Liver (tissue), 9 donors: Measurements from ENCODE around the gene CLIC3. TPM values are rescaled to one million over a fixed set of nuclear protein-coding genes. Genes with fewer than 3 reads are reported as not detected.

Source experiments
- DNase-seq: peaks from one replicate; pipeline ENCODE4 v3.0.0-alpha.2; 2017; ENCODE audit warnings: low spot score
- H3K27ac ChIP-seq, 2 donors: one replicate each; pipeline ENCODE4 v1.7.0; 2013; ENCODE audit warnings: inconsistent platforms in 2 of 2, low read length in 2 of 2, control low read depth in 1 of 2, low read depth in 1 of 2, mild to moderate bottlenecking in 1 of 2
- H3K27me3 ChIP-seq, 4 donors: one replicate each; pipeline versions ENCODE4 v1.6.1 to v1.7.0; 2013; ENCODE audit warnings: low read length in 3 of 4, inconsistent platforms in 1 of 4, mild to moderate bottlenecking in 1 of 4, moderate library complexity in 1 of 4; ENCODE audit not compliant: control insufficient read depth in 4 of 4, insufficient read depth in 4 of 4
- H3K36me3 ChIP-seq, 4 donors: one replicate each; pipeline versions ENCODE4 v1.6.1 to v1.7.0; 2013; ENCODE audit warnings: low read length in 3 of 4, mild to moderate bottlenecking in 3 of 4, low read depth in 1 of 4, moderate library complexity in 1 of 4; ENCODE audit not compliant: control insufficient read depth in 4 of 4, insufficient read depth in 3 of 4
- H3K4me1 ChIP-seq, 4 donors: one replicate each; pipeline versions ENCODE4 v1.6.1 to v1.7.0; 2013; ENCODE audit warnings: low read length in 3 of 4, mild to moderate bottlenecking in 3 of 4, moderate library complexity in 1 of 4; ENCODE audit not compliant: control insufficient read depth in 4 of 4, insufficient read depth in 4 of 4
- H3K4me3 ChIP-seq, 3 donors: one replicate each; pipeline versions ENCODE4 v1.6.1 to v1.7.0; 2013; ENCODE audit warnings: low read length in 3 of 3, control low read depth in 1 of 3, low read depth in 1 of 3, mild to moderate bottlenecking in 1 of 3
- H3K9ac ChIP-seq, 2 donors: one replicate each; pipeline ENCODE4 v1.7.0; 2013; ENCODE audit warnings: low read length in 2 of 2, mild to moderate bottlenecking in 2 of 2, moderate library complexity in 2 of 2, control low read depth in 1 of 2, low read depth in 1 of 2
- H3K9me3 ChIP-seq, 4 donors: one replicate each; pipeline versions ENCODE4 v1.6.1 to v1.7.0; 2013; ENCODE audit warnings: low read length in 3 of 4; ENCODE audit not compliant: control insufficient read depth in 4 of 4
- CTCF ChIP-seq: fragments of 150-350 bp; IDR thresholded peaks from 2 replicates; pipeline ENCODE4 v1.5.1; 2017; ENCODE audit warnings: improper control_type of control experiment, low read depth, low read length; ENCODE audit not compliant: missing input control
- EGR1 ChIP-seq, 2 donors: IDR thresholded peaks; 2 replicates each; pipeline ENCODE4 v1.6.1; 2016 to 2018; ENCODE audit warnings: antibody characterized with exemption in 2 of 2, low read depth in 2 of 2
- FOXA1 ChIP-seq: IDR thresholded peaks from 2 replicates; pipeline ENCODE4 v1.6.1; 2016; ENCODE audit warnings: antibody characterized with exemption
- FOXA2 ChIP-seq: IDR thresholded peaks from 2 replicates; pipeline ENCODE4 v1.6.1; 2016; ENCODE audit warnings: antibody characterized with exemption
- GABPA ChIP-seq, 2 donors: IDR thresholded peaks in 1 of 2; conservative IDR thresholded peaks in 1 of 2; 2 replicates each; pipeline ENCODE4 v1.6.1; 2016; ENCODE audit warnings: antibody characterized with exemption in 2 of 2, mild to moderate bottlenecking in 1 of 2, moderate library complexity in 1 of 2
- HNF4A ChIP-seq, 2 donors: conservative IDR thresholded peaks; 2 replicates each; pipeline ENCODE4 v1.6.1; 2016; ENCODE audit warnings: antibody characterized with exemption in 2 of 2, mild to moderate bottlenecking in 2 of 2
- HNF4G ChIP-seq: IDR thresholded peaks from 2 replicates; pipeline ENCODE4 v1.6.1; 2016; ENCODE audit warnings: antibody characterized with exemption
- JUND ChIP-seq, 2 donors: IDR thresholded peaks; 2 replicates each; pipeline ENCODE4 v1.6.1; 2016; ENCODE audit warnings: antibody characterized with exemption in 2 of 2
- MAX ChIP-seq: IDR thresholded peaks from 2 replicates; pipeline ENCODE4 v1.6.1; 2016; ENCODE audit warnings: antibody characterized with exemption
- NR2F2 ChIP-seq: IDR thresholded peaks from 2 replicates; pipeline ENCODE4 v1.6.1; 2016; ENCODE audit warnings: antibody characterized with exemption
- RAD21 ChIP-seq, 2 donors: IDR thresholded peaks; 2 replicates each; pipeline ENCODE4 v1.6.1; 2016; ENCODE audit warnings: antibody characterized with exemption in 2 of 2, mild to moderate bottlenecking in 2 of 2
- REST ChIP-seq: IDR thresholded peaks from 2 replicates; pipeline ENCODE4 v1.6.1; 2016; ENCODE audit warnings: antibody characterized with exemption, mild to moderate bottlenecking
- RXRA ChIP-seq, 2 donors: IDR thresholded peaks; 2 replicates each; pipeline ENCODE4 v1.6.1; 2017 to 2018; ENCODE audit warnings: antibody characterized with exemption in 2 of 2, mild to moderate bottlenecking in 1 of 2
- SP1 ChIP-seq: IDR thresholded peaks from 2 replicates; pipeline ENCODE4 v1.6.1; 2018; ENCODE audit warnings: antibody characterized with exemption, mild to moderate bottlenecking
- TAF1 ChIP-seq: conservative IDR thresholded peaks from 2 replicates; pipeline ENCODE4 v1.6.1; 2016; ENCODE audit warnings: antibody characterized with exemption, mild to moderate bottlenecking
- YY1 ChIP-seq: IDR thresholded peaks from 2 replicates; pipeline ENCODE4 v1.6.1; 2016; ENCODE audit warnings: antibody characterized with exemption, mild to moderate bottlenecking
- ZBTB33 ChIP-seq: IDR thresholded peaks from 2 replicates; pipeline ENCODE4 v1.6.1; 2016; ENCODE audit warnings: antibody characterized with exemption
- WGBS: extraction: QIAGEN DNeasy Blood & Tissue Kit; methylation state at CpG from one replicate; pipeline ENCODE4 v1.1.7; 2013; 5-methylcytosine and 5-hydroxymethylcytosine counted together
- polyA plus RNA-seq, 2 donors: library from polyadenylated mRNA; stranded (reverse) in 1 of 2; unstranded in 1 of 2; fragments of 200-250 nt in 1 of 2; fragments of >200 nt in 1 of 2; fragmentation: Nextera tagmentation in 1 of 2; extraction: Ambion mirVana in 1 of 2; gene quantifications; one replicate each; pipeline versions ENCODE4 v1.2.1 to v1.2.3, GENCODE V29; 2013 to 2015
- total RNA-seq, 2 donors: library from RNA; depleted of rRNA; stranded (reverse); fragments of >200 nt; gene quantifications; one replicate each; pipeline ENCODE4 v1.2.3, GENCODE V29; 2014
- donor health status: healthy.
- donor health status: healthy.
- donor health status: healthy.
- donor health status: healthy.
- donor health status: healthy.

CLIC3 gene
- total and polyA plus RNA-seq, 4 donors = 0.33 to 0.83 (median 0.40) TPM

GRCh38 chr9:137008312-137008711 is 11.9 kb upstream of the CLIC3 start (continued):
- TF ChIP-seq CTCF = no peak
- TF ChIP-seq MAX = no peak
- TF ChIP-seq GABPA (IDR thresholded peaks at IDR 0.05 in 1 of 2, conservative IDR thresholded peaks at IDR 0.05 in 1 of 2) = no peak

- peaks cover 0 to 19% (median 8%) of the 10 kb centered on the region in 4 donors for H3K36me3 ChIP-seq
- no peak overlapping the region for H3K27ac ChIP-seq
- H3K4me3 ChIP-seq = no peak overlapping the region
- TF ChIP-seq HNF4G = no peak
- no peak for TF ChIP-seq MAX
- TF ChIP-seq CTCF = no peak
- TF ChIP-seq GABPA (IDR thresholded peaks at IDR 0.05 in 1 of 2, conservative IDR thresholded peaks at IDR 0.05 in 1 of 2) = no peak
- TF ChIP-seq TAF1 = no peak
- TF ChIP-seq JUND (IDR thresholded peaks at IDR 0.05) = no peak
- no peak for TF ChIP-seq RAD21 (IDR thresholded peaks at IDR 0.05)
- no peak for TF ChIP-seq NR2F2
- no peak for TF ChIP-seq YY1
- no peak for TF ChIP-seq RXRA (IDR thresholded peaks at IDR 0.05)
- TF ChIP-seq HNF4A (conservative IDR thresholded peaks at IDR 0.05) = no peak
- no peak for TF ChIP-seq SP1
- TF ChIP-seq ZBTB33 = no peak
- no peak for TF ChIP-seq FOXA2
- no peak for TF ChIP-seq FOXA1
- TF ChIP-seq REST = no peak
- no peak for TF ChIP-seq EGR1 (IDR thresholded peaks at IDR 0.05; ENCODE audit: low read depth in 2 of 2)
- no peaks in the 10 kb centered on the region for H3K4me1 ChIP-seq
- H3K27me3 ChIP-seq = no peaks in the 10 kb centered on the region
- no peaks in the 10 kb centered on the region for H3K9me3 ChIP-seq
- H3K9ac ChIP-seq = no peak overlapping the region
- 95% methylated on average over 13 of the region's 13 CpGs for WGBS
- no peak for DNase-seq
These were observed 11.5 kb upstream of the CLIC3 start for GRCh38 chr9:137007816-137008270.
